Body of pancreas (tissue), 4 donors: ENCODE measurements around the gene TRIM22. TPM values are rescaled to one million over a fixed set of nuclear protein-coding genes. Genes with fewer than 3 reads are reported as not detected.
"Not testable (repeated sequence)": the region's sequence is repeated elsewhere in the genome, so short reads cannot be mapped to it uniquely, and the experiment has no call there.

Experiments
- ATAC-seq: fragments of 150-250 bp; one replicate; pipeline ENCODE4 v1.9.1; 2016
- DNase-seq, 4 donors: peaks; one replicate each; pipeline ENCODE4 v3.0.0-alpha.2; 2019
- H3K27ac ChIP-seq, 4 donors: fragments of 200-600 bp; sonication (generic); 1 replicate in 3 of 4; 2 replicates in 1 of 4; pipeline versions ENCODE4 v1.5.1 to v1.6.1; 2016 to 2019; ENCODE audit warnings: mild to moderate bottlenecking in 1 of 4, mixed read lengths in 1 of 4, moderate library complexity in 1 of 4
- H3K27me3 ChIP-seq, 2 donors: fragments of 200-600 bp; sonication (generic); one replicate each; pipeline ENCODE4 v1.6.0; 2016; ENCODE audit warnings: mild to moderate bottlenecking in 1 of 2
- H3K36me3 ChIP-seq, 2 donors: fragments of 200-600 bp; sonication (generic); replicated peaks in 1 of 2; 2 replicates each; pipeline ENCODE4 v1.5.1; 2016; ENCODE audit warnings: low read depth in 2 of 2; ENCODE audit not compliant: insufficient read depth in 1 of 2
- H3K4me1 ChIP-seq: fragments of 200-600 bp; sonication (generic); one replicate; pipeline ENCODE4 v1.6.0; 2016
- H3K4me3 ChIP-seq, 2 donors: fragments of 200-600 bp; sonication (generic); 1 replicate in 1 of 2; 2 replicates in 1 of 2; pipeline ENCODE4 v1.5.1; 2016 to 2019
- H3K9me3 ChIP-seq, 3 donors: fragments of 200-600 bp; sonication (generic); 1 replicate in 2 of 3; 2 replicates in 1 of 3; pipeline ENCODE4 v1.5.1; 2016
- POLR2A ChIP-seq, 3 donors: fragments of 450-650 bp; IDR thresholded peaks; one replicate each; pipeline ENCODE4 v1.6.1; 2016; ENCODE audit warnings: antibody characterized with exemption in 3 of 3, mild to moderate bottlenecking in 2 of 3
- WGBS, 2 donors: methylation state at CpG; one replicate each; pipeline ENCODE4 v1.1.5; 2017; 5-methylcytosine and 5-hydroxymethylcytosine counted together
- intact Hi-C: fragments of 100-400 bp; cut with DNase I; formaldehyde crosslinking; loops from one replicate; pipeline ENCODE4 v1.15.1; 2023
- total RNA-seq, 2 donors: library from RNA; depleted of rRNA; stranded (reverse); fragments of >200 nt; gene quantifications; one replicate each; pipeline ENCODE4 v1.1.0, GENCODE V29; 2016
- TF ChIP-seq, protein P1 (sequence below), 7 experiments: fragments of 450-650 bp in 4 of 7; fragments of 200-600 bp in 3 of 7; sonication (generic) in 3 of 7; IDR thresholded peaks; one replicate each; pipeline ENCODE4 v1.5.1; 2016 to 2019; ENCODE audit warnings: antibody characterized with exemption in 7 of 7

The TRIM22 gene
- 10 to 100 TPM; 18.9 to 20.4 TPM for total RNA-seq

DNA sequence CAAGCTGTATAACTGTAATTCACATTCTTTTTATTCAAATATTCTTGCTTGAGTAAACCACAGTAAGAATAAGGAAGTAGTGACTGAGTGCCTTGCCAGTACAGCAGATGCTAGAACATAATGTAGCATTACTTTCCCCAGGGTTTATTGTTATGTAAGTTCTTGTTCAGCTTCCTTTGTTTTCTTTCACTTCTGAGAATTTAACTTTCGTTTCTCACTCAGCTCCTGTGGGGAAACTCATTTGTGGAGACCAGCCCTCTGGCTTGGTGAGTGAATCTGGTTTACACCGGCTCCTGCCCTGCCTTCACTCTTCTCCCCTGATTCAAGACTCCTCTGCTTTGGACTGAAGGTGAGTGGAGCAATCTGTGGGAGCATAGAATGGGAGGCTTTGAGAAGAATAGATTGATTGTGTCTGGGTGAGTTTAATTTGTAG lies at the start of gene TRIM22:
TRIM22 (plus strand) TSS at position 240 of the 433 bp plus-strand sequence. CDS start 6,443 bp downstream, outside the sequence.
- TF ChIP-seq, protein P1, sequence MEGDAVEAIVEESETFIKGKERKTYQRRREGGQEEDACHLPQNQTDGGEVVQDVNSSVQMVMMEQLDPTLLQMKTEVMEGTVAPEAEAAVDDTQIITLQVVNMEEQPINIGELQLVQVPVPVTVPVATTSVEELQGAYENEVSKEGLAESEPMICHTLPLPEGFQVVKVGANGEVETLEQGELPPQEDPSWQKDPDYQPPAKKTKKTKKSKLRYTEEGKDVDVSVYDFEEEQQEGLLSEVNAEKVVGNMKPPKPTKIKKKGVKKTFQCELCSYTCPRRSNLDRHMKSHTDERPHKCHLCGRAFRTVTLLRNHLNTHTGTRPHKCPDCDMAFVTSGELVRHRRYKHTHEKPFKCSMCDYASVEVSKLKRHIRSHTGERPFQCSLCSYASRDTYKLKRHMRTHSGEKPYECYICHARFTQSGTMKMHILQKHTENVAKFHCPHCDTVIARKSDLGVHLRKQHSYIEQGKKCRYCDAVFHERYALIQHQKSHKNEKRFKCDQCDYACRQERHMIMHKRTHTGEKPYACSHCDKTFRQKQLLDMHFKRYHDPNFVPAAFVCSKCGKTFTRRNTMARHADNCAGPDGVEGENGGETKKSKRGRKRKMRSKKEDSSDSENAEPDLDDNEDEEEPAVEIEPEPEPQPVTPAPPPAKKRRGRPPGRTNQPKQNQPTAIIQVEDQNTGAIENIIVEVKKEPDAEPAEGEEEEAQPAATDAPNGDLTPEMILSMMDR (IDR thresholded peaks at IDR 0.05) = no peak
- TF ChIP-seq POLR2A (IDR thresholded peaks at IDR 0.05) = peak in 1 of 3 donors; percentile 25
- Histone ChIP-seq H3K27ac (peak within 1 kb of the TSS in 3 of 4 donors; percentile 39 to 84 (median 83)), H3K9me3 (no peaks in the 10 kb centered on the region), H3K36me3 (no peaks in the 10 kb centered on the region), H3K4me1 (peaks cover 11% of the 10 kb centered on the region), H3K4me3 (no peak within 1 kb of the TSS), H3K27me3 (no peaks in the 10 kb centered on the region)
- WGBS, 2 donors = 20 to 33% methylated on average over 2 of the region's 2 CpGs
- peak in 1 of 4 donors; percentile 39 for DNase-seq
- ATAC-seq = peak; percentile 19
- intact Hi-C loops = no loop called here

- no peaks in the 10 kb centered on the region for H3K9me3 ChIP-seq
- H3K4me1 ChIP-seq = no peaks in the 10 kb centered on the region
- DNase-seq (no peak), ATAC-seq (no peak)
- no peak overlapping the region for H3K27ac ChIP-seq
- no peak for TF ChIP-seq POLR2A (IDR thresholded peaks at IDR 0.05)
- TF ChIP-seq, protein P1 (IDR thresholded peaks at IDR 0.05) = no peak
- 56 to 66% methylated on average over 1 of the region's 1 CpG for WGBS, 2 donors
- H3K36me3 ChIP-seq = no peaks in the 10 kb centered on the region
- no peaks in the 10 kb centered on the region for H3K27me3 ChIP-seq
- intact Hi-C loops = no loop called here
- H3K4me3 ChIP-seq = no peak overlapping the region
Observed at GRCh38 chr11:5639953-5640352, 49.6 kb upstream of the TRIM22 start.

DNA sequence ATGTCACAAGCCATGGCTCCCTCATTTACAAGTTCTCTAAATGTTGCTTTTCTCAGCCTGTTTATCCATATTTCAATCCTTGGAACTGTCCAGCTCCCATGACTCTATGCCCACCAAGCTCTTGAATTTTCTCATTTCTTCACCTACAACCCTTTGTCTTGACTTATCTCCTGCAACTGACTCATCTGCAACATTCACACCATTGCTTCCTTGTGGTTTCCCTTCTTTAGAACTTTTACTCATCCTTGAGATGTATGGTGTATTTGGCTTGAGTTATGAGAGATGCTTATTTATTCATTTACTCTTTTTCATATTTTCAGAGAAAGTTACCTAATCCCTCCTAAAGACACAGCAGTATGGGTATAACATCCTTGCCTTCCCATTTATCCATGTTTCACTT lies 46.0 kb upstream of the TRIM22 start:
- no peak for DNase-seq
- Histone ChIP-seq H3K36me3 (no peaks in the 10 kb centered on the region), H3K27ac (no peak overlapping the region), H3K27me3 (no peaks in the 10 kb centered on the region), H3K4me3 (no peak overlapping the region), H3K9me3 (no peaks in the 10 kb centered on the region), H3K4me1 (no peaks in the 10 kb centered on the region)
- ATAC-seq = no peak
- intact Hi-C loops = no loop called here
- TF ChIP-seq, protein P1 (IDR thresholded peaks at IDR 0.05) = no peak
- no peak for TF ChIP-seq POLR2A (IDR thresholded peaks at IDR 0.05)

DNA sequence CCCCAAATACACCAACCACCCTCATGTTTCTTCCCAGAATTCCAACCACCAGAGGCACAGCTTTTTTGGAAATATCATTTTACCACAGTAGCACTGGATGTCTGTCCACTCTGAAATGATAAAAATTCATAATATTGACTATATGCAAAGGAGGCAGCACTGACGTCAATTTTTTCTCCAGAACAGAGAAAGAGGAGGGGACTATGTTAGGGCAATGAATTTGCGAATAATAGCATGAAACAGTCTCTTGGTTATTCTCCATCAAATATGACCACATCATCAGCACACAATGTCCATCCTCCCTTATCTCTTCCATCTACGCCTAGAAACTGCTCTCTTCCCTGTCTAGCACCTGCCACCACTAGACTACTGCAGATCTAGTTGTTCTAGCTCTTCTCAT lies 43.5 kb upstream of the TRIM22 start:
- Histone ChIP-seq H3K4me3 (no peak overlapping the region), H3K9me3 (no peaks in the 10 kb centered on the region), H3K27me3 (no peaks in the 10 kb centered on the region), H3K4me1 (no peaks in the 10 kb centered on the region), H3K27ac (no peak overlapping the region), H3K36me3 (no peaks in the 10 kb centered on the region)
- intact Hi-C loops = no loop called here
- DNase-seq = no peak
- 81 to 84% methylated on average over 3 of the region's 3 CpGs for WGBS, 2 donors
- TF ChIP-seq, protein P1 (IDR thresholded peaks at IDR 0.05) = no peak
- TF ChIP-seq POLR2A (IDR thresholded peaks at IDR 0.05) = no peak
- ATAC-seq = no peak

GRCh38 chr11:5655474-5655873 lies 34.1 kb upstream of the TRIM22 start:
- TF ChIP-seq, protein P1 (IDR thresholded peaks at IDR 0.05) = no peak
- no peak for TF ChIP-seq POLR2A (IDR thresholded peaks at IDR 0.05)
- Histone ChIP-seq H3K9me3 (peaks cover 0 to 4% (median 0%) of the 10 kb centered on the region in 3 donors), H3K27ac (no peak overlapping the region), H3K36me3 (no peaks in the 10 kb centered on the region), H3K4me1 (no peaks in the 10 kb centered on the region), H3K4me3 (no peak overlapping the region), H3K27me3 (no peaks in the 10 kb centered on the region)
- no peak for DNase-seq
- intact Hi-C loops = no loop called here
- ATAC-seq = no peak
- WGBS, 2 donors = 95 to 96% methylated on average over 4 of the region's 4 CpGs

DNA sequence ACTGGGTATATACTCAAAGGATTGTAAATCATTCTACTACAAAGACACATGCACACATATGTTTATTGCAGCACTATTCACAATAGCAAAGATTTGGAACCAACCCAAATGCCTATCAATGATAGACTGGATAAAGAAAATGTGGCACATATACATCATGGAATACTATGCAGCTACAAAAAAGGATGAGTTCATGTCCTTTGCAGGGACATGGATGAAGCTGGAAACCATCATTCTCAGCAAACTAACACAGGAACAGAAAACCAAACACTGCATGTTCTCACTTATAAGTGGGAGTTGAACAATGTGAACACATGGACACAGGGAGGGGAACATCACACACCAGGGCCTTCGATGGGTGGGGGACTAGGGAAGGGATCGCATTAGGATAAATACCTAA lies 32.6 kb upstream of the TRIM22 start:
- 93 to 95% methylated on average over 2 of the region's 2 CpGs for WGBS, 2 donors
- DNase-seq, H3K27ac ChIP-seq, H3K27me3 ChIP-seq, H3K9me3 ChIP-seq, ATAC-seq, intact Hi-C loops, H3K36me3 ChIP-seq, H3K4me3 ChIP-seq, H3K4me1 ChIP-seq: not testable (repeated sequence)
